ENCODE measurements around the gene CLSTN1. TPM values are rescaled to one million over a fixed set of nuclear protein-coding genes. Genes with fewer than 3 reads are reported as not detected.
A peak's percentile ranks its signal among the peaks of the same experiment; 100 is the strongest.

CLSTN1 gene
- polyA plus RNA-seq (2013, experiment 1 of 2): 114 TPM
- polyA plus RNA-seq (2013, experiment 2 of 2): 114 TPM

DNA sequence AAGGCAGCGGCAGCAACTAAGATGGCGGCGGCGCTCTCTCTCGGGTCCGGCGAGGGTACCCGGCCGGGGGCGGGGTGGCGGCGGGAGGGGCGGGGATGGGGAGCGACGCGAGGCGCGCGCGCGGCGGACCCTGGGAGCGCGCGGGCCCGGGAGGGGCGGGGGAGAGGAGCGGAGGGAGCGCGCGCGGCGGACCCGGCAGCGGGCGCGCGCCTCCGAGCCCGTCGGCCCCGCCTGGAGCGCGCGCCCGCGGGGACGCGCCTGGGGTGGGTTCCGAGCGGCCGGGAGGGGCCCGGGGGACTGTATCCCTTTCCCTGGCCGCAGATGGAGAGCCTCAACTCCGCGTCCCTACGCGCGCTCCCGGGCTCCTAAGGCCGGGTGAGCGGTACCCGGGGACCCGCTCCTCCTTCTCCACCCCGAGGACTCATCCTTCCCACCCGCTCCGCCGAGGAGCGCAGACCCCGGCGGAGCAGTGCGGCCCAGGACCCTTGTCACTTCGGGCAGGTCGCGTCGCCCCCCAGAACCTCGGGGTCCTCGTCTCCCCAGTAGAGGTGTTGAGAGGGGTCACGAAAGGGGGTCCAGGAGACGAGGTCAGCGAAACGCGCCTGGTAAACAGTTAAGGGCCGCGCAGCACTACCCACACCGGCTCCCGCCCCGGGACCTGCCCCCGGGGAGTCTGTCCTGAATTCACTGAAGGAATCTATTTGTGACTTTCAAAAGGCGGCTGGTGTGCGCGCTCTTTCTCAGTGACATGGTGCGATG lies at the start of gene CLSTN1:
TSS of gene CLSTN1 (minus strand) at position 23 of the 759 bp plus-strand sequence. CDS start 232 bp downstream, outside the sequence.
- H2BK15ac ChIP-seq (ENCODE audit: low read length): peak within 1 kb of the TSS; percentile 96
- peak within 1 kb of the TSS; percentile 91 for H2BK5ac ChIP-seq (ENCODE audit: low read length)
- H3K36me3 ChIP-seq (replicated peaks in 1 of 2; ENCODE audit: control insufficient read depth in 2 of 2, insufficient read depth in 2 of 2, low read length in 2 of 2): peaks cover 3 to 14% of the 10 kb centered on the region in 2 donors
- H3K4me1 ChIP-seq (ENCODE audit: control insufficient read depth in 2 of 2, insufficient read depth in 1 of 2, low read depth in 1 of 2, low read length in 2 of 2): peaks cover 14 to 19% of the 10 kb centered on the region in 2 donors
- H3K4ac ChIP-seq (ENCODE audit: low read length): peak within 1 kb of the TSS; percentile 99
- H4K91ac ChIP-seq (ENCODE audit: low read depth, low read length, poor library complexity): peak within 1 kb of the TSS; percentile 53
- H2BK12ac ChIP-seq (ENCODE audit: low read length): peak within 1 kb of the TSS; percentile 82
- peak within 1 kb of the TSS; percentile 95 for H3K4me3 ChIP-seq (ENCODE audit: low read length in 2 of 2)
- H2BK120ac ChIP-seq (ENCODE audit: low read depth, low read length): peak within 1 kb of the TSS; percentile 89
- H3K23ac ChIP-seq (ENCODE audit: low read depth, low read length, poor library complexity): peak within 1 kb of the TSS; percentile 95
- peak within 1 kb of the TSS; percentile 95 for H3K4me2 ChIP-seq (ENCODE audit: insufficient read depth, low read length, poor library complexity, severe bottlenecking)
- peak within 1 kb of the TSS; percentile 76 for H3K27ac ChIP-seq (replicated peaks; ENCODE audit: low read length)
- WGBS, 2 donors (ENCODE audit: extremely low coverage in 2 of 2, insufficient read length in 2 of 2, insufficient replicate concordance in 1 of 2): no CpG with 5 or more reads among the region's 93 CpGs
- DNase-seq (ENCODE audit: low spot score): peak; percentile 93
- peak within 1 kb of the TSS; percentile 99 for H2AFZ ChIP-seq (ENCODE audit: low read length)
- peaks cover 0 to 20% (median 4%) of the 10 kb centered on the region in 3 experiments for H3K27me3 ChIP-seq (ENCODE audit: control insufficient read depth in 3 of 3, insufficient read depth in 3 of 3, low read depth in 1 of 3, low read length in 3 of 3)
- H3K14ac ChIP-seq (ENCODE audit: low read length): peak within 1 kb of the TSS; percentile 92
- peak within 1 kb of the TSS; percentile 85 for H3K9ac ChIP-seq (ENCODE audit: low read depth, low read length, poor library complexity)
- peak within 1 kb of the TSS; percentile 95 for H4K8ac ChIP-seq (ENCODE audit: low read depth, low read length)
- no peaks in the 10 kb centered on the region for H3K9me3 ChIP-seq (replicated peaks in 1 of 2; ENCODE audit: control insufficient read depth in 2 of 2, insufficient read depth in 1 of 2, low read depth in 1 of 2, low read length in 2 of 2)
- H3K79me1 ChIP-seq (ENCODE audit: low read depth, low read length): peaks cover 4% of the 10 kb centered on the region
- H2AK5ac ChIP-seq (ENCODE audit: low read depth, low read length): peak within 1 kb of the TSS; percentile 97
- H3K18ac ChIP-seq (ENCODE audit: low read length): peak within 1 kb of the TSS; percentile 97

- no CpG with 5 or more reads among the region's 5 CpGs for WGBS, 2 donors (ENCODE audit: extremely low coverage in 2 of 2, insufficient read length in 2 of 2, insufficient replicate concordance in 1 of 2)
- Histone ChIP-seq H4K8ac (ENCODE audit: low read depth, low read length) (no peak overlapping the region), H3K4me3 (ENCODE audit: low read length in 2 of 2) (no peak overlapping the region), H3K4me2 (ENCODE audit: insufficient read depth, low read length, poor library complexity, severe bottlenecking) (no peak overlapping the region), H3K27me3 (ENCODE audit: control insufficient read depth in 3 of 3, insufficient read depth in 3 of 3, low read depth in 1 of 3, low read length in 3 of 3) (no peaks in the 10 kb centered on the region), H2BK15ac (ENCODE audit: low read length) (no peak overlapping the region), H2AK5ac (ENCODE audit: low read depth, low read length) (no peak overlapping the region), H3K14ac (ENCODE audit: low read length) (no peak overlapping the region), H3K36me3 (replicated peaks in 1 of 2; ENCODE audit: control insufficient read depth in 2 of 2, insufficient read depth in 2 of 2, low read length in 2 of 2) (peaks cover 25 to 28% of the 10 kb centered on the region in 2 donors), H3K79me1 (ENCODE audit: low read depth, low read length) (peaks cover 5% of the 10 kb centered on the region), H2AFZ (ENCODE audit: low read length) (no peak overlapping the region), H3K4ac (ENCODE audit: low read length) (no peak overlapping the region), H2BK120ac (ENCODE audit: low read depth, low read length) (no peak overlapping the region), H2BK5ac (ENCODE audit: low read length) (no peak overlapping the region), H3K27ac (replicated peaks; ENCODE audit: low read length) (no peak overlapping the region), H3K4me1 (ENCODE audit: control insufficient read depth in 2 of 2, insufficient read depth in 1 of 2, low read depth in 1 of 2, low read length in 2 of 2) (peaks cover 7 to 10% of the 10 kb centered on the region in 2 donors), H3K23ac (ENCODE audit: low read depth, low read length, poor library complexity) (peak overlapping the region; percentile 34), H2BK12ac (ENCODE audit: low read length) (no peak overlapping the region), H3K18ac (ENCODE audit: low read length) (no peak overlapping the region), H3K9me3 (replicated peaks in 1 of 2; ENCODE audit: control insufficient read depth in 2 of 2, insufficient read depth in 1 of 2, low read depth in 1 of 2, low read length in 2 of 2) (no peaks in the 10 kb centered on the region), H4K91ac (ENCODE audit: low read depth, low read length, poor library complexity) (no peak overlapping the region), H3K9ac (ENCODE audit: low read depth, low read length, poor library complexity) (no peak overlapping the region)
- no peak for DNase-seq (ENCODE audit: low spot score)
These were observed 49.6 kb upstream of the CLSTN1 start for GRCh38 chr1:9873385-9873784.

DNA sequence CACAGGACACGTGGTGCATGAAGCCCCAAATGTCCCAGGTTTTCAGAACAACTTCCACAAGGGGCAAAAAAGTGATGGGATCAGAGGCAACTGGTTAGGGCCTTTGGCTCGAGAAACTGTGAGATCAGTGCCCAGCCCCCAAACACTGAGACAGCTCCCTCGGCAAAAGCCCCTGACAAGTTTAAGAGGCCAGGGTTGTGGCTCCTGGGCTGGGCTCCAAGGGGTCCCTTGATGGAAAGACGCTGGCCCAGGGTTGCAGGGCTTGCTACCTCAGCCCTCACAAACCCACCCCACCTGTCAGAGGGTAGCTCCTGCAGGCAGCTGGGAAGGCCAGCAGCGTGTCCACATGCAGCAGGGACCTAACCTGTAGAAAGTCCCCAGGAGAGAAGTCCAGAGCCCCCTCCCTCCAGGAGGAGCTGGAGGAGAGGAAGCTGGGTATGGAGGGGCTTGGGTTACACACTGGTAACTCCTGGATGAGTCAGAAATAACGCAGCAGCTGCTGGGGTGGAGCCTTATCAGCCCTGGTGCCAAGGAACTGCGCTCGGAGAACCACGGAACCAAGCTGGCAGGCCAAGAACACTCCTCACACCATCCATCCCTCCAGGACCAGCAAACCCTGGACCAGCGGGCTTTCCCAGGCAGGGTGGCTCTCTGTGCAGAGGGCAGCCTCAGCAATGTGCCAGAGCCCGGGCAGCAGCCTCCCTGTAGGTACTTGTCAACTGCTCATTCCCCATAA lies 48.8 kb upstream of the CLSTN1 start:
- Histone ChIP-seq H3K4me2 (ENCODE audit: insufficient read depth, low read length, poor library complexity, severe bottlenecking) (no peak overlapping the region), H3K27ac (replicated peaks; ENCODE audit: low read length) (no peak overlapping the region), H3K4me1 (ENCODE audit: control insufficient read depth in 2 of 2, insufficient read depth in 1 of 2, low read depth in 1 of 2, low read length in 2 of 2) (peaks cover 7 to 8% of the 10 kb centered on the region in 2 donors), H4K91ac (ENCODE audit: low read depth, low read length, poor library complexity) (no peak overlapping the region), H3K18ac (ENCODE audit: low read length) (no peak overlapping the region), H3K14ac (ENCODE audit: low read length) (no peak overlapping the region), H2BK12ac (ENCODE audit: low read length) (no peak overlapping the region), H4K8ac (ENCODE audit: low read depth, low read length) (no peak overlapping the region), H2BK5ac (ENCODE audit: low read length) (no peak overlapping the region), H3K9me3 (replicated peaks in 1 of 2; ENCODE audit: control insufficient read depth in 2 of 2, insufficient read depth in 1 of 2, low read depth in 1 of 2, low read length in 2 of 2) (no peaks in the 10 kb centered on the region), H2BK120ac (ENCODE audit: low read depth, low read length) (no peak overlapping the region), H2AK5ac (ENCODE audit: low read depth, low read length) (no peak overlapping the region), H3K9ac (ENCODE audit: low read depth, low read length, poor library complexity) (peak overlapping the region; percentile 34), H2BK15ac (ENCODE audit: low read length) (no peak overlapping the region), H3K79me1 (ENCODE audit: low read depth, low read length) (peaks cover 3% of the 10 kb centered on the region), H3K4me3 (ENCODE audit: low read length in 2 of 2) (no peak overlapping the region), H3K27me3 (ENCODE audit: control insufficient read depth in 3 of 3, insufficient read depth in 3 of 3, low read depth in 1 of 3, low read length in 3 of 3) (no peaks in the 10 kb centered on the region), H3K23ac (ENCODE audit: low read depth, low read length, poor library complexity) (peak overlapping the region; percentile 27), H2AFZ (ENCODE audit: low read length) (no peak overlapping the region), H3K36me3 (replicated peaks in 1 of 2; ENCODE audit: control insufficient read depth in 2 of 2, insufficient read depth in 2 of 2, low read length in 2 of 2) (peaks cover 29 to 35% of the 10 kb centered on the region in 2 donors), H3K4ac (ENCODE audit: low read length) (no peak overlapping the region)
- DNase-seq (ENCODE audit: low spot score): no peak
- no CpG with 5 or more reads among the region's 11 CpGs for WGBS, 2 donors (ENCODE audit: extremely low coverage in 2 of 2, insufficient read length in 2 of 2, insufficient replicate concordance in 1 of 2)

Data from neuronal stem cell (in vitro differentiated cells).